GM23338 (cell line): ENCODE data around the gene TWIST2. TPM values are rescaled to one million over a fixed set of nuclear protein-coding genes. Genes with fewer than 3 reads are reported as not detected.

Experiments used
- ATAC-seq: fragments of 200-7000 bp; cut with Tn5 transposase; 3 replicates; pipeline ENCODE4 v1.9.1; 2020
- DNase-seq: peaks from one replicate; pipeline ENCODE4 v3.0.0-alpha.2; 2015; ENCODE audit warnings: low spot score
- H2AFZ ChIP-seq: fragments of 200-600 bp; sonication (generic); 2 replicates; pipeline ENCODE4 v1.8.0; 2016; ENCODE audit warnings: antibody characterized with exemption, mild to moderate bottlenecking, moderate library complexity
- H3F3A ChIP-seq: fragments of 200-600 bp; sonication (generic); replicated peaks from 2 replicates; pipeline ENCODE4 v1.8.0; 2017; ENCODE audit warnings: antibody characterized with exemption, mixed run types, low read depth
- H3K27ac ChIP-seq: fragments of 200-600 bp; sonication (generic); 2 replicates; pipeline ENCODE4 v1.6.1; 2016; ENCODE audit warnings: low read depth
- H3K27me3 ChIP-seq: fragments of 200-600 bp; sonication (generic); 2 replicates; pipeline ENCODE4 v1.8.0; 2016; ENCODE audit warnings: mild to moderate bottlenecking, mixed run types, moderate library complexity; ENCODE audit not compliant: insufficient read depth
- H3K36me3 ChIP-seq: fragments of 200-600 bp; sonication (generic); 2 replicates; pipeline ENCODE4 v1.8.0; 2016; ENCODE audit warnings: mild to moderate bottlenecking; ENCODE audit not compliant: insufficient read depth
- H3K4me1 ChIP-seq: fragments of 200-600 bp; sonication (generic); 2 replicates; pipeline ENCODE4 v1.8.0; 2016; ENCODE audit warnings: mild to moderate bottlenecking, moderate library complexity; ENCODE audit not compliant: insufficient read depth
- H3K4me2 ChIP-seq: fragments of 200-600 bp; sonication (generic); 2 replicates; pipeline ENCODE4 v1.7.1; 2017; ENCODE audit warnings: mixed run types
- H3K4me3 ChIP-seq: fragments of 200-600 bp; sonication (generic); 2 replicates; pipeline ENCODE4 v1.6.1; 2016; ENCODE audit warnings: mixed run types
- H3K79me2 ChIP-seq: fragments of 200-600 bp; sonication (generic); replicated peaks from 2 replicates; pipeline ENCODE4 v1.8.0; 2017; ENCODE audit warnings: mild to moderate bottlenecking; ENCODE audit not compliant: insufficient read depth
- H3K9me2 ChIP-seq: fragments of 200-600 bp; sonication (generic); 2 replicates; pipeline ENCODE4 v1.8.0; 2017; ENCODE audit not compliant: insufficient read depth
- H4K20me1 ChIP-seq: fragments of 200-600 bp; sonication (generic); replicated peaks from 2 replicates; pipeline ENCODE4 v1.8.0; 2017; ENCODE audit warnings: mild to moderate bottlenecking; ENCODE audit not compliant: insufficient read depth
- H3K27ac Mint-ChIP-seq: 2 replicates; pipeline ENCODE4 v1.8.0; 2020; ENCODE audit warnings: inconsistent platforms, mild to moderate bottlenecking, moderate library complexity, mixed read lengths
- H3K27me3 Mint-ChIP-seq: 3 replicates; pipeline ENCODE4 v1.8.0; 2022; ENCODE audit warnings: low read depth, mild to moderate bottlenecking, moderate library complexity, mixed read lengths, inconsistent platforms; ENCODE audit not compliant: insufficient read depth, poor library complexity
- H3K36me3 Mint-ChIP-seq: 3 replicates; pipeline ENCODE4 v1.8.0; 2021; ENCODE audit warnings: low read depth, mild to moderate bottlenecking, inconsistent platforms, moderate library complexity, mixed read lengths
- H3K4me1 Mint-ChIP-seq: 3 replicates; pipeline ENCODE4 v1.8.0; 2020; ENCODE audit warnings: mild to moderate bottlenecking, inconsistent platforms, mixed read lengths
- H3K4me3 Mint-ChIP-seq: 3 replicates; pipeline ENCODE4 v1.8.0; 2021; ENCODE audit warnings: moderate library complexity, mild to moderate bottlenecking, inconsistent platforms, mixed read lengths
- H3K9me3 Mint-ChIP-seq: 3 replicates; pipeline ENCODE4 v1.8.0; 2020; ENCODE audit warnings: moderate library complexity, mild to moderate bottlenecking, inconsistent platforms, mixed read lengths
- CREB1 ChIP-seq: fragments of 250-450 bp; sonication (Bioruptor Pico); IDR thresholded peaks from 2 replicates; pipeline ENCODE4 v1.5.0; 2020; ENCODE audit warnings: low read depth, mild to moderate bottlenecking, moderate library complexity
- CTCF ChIP-seq, 2 experiments: fragments of 200-600 bp in 1 of 2; sonication (generic) in 1 of 2; conservative IDR thresholded peaks; 2 replicates each; pipeline versions ENCODE4 v1.5.1 to v1.6.1; 2016 to 2017; ENCODE audit warnings: antibody characterized with exemption in 2 of 2, low read depth in 2 of 2, mild to moderate bottlenecking in 2 of 2, moderate library complexity in 1 of 2
- ETS1 ChIP-seq: IDR thresholded peaks from 2 replicates; pipeline ENCODE4 v1.6.1; 2016; ENCODE audit warnings: antibody characterized with exemption
- EZH2 ChIP-seq: fragments of 200-600 bp; sonication (generic); IDR thresholded peaks from one replicate; pipeline ENCODE4 v1.8.0; 2017; ENCODE audit warnings: antibody characterized with exemption, mild to moderate bottlenecking, low read depth; ENCODE audit not compliant: unreplicated experiment
- EZH2phosphoT487 ChIP-seq: fragments of 200-600 bp; sonication (generic); IDR thresholded peaks from one replicate; pipeline ENCODE4 v1.8.1; 2018; ENCODE audit warnings: antibody characterized with exemption; ENCODE audit not compliant: unreplicated experiment
- JUNB ChIP-seq: IDR thresholded peaks from one replicate; pipeline ENCODE4 v1.6.1; 2016; ENCODE audit warnings: antibody characterized with exemption; ENCODE audit not compliant: unreplicated experiment
- NANOG ChIP-seq: IDR thresholded peaks from 2 replicates; pipeline ENCODE4 v1.6.1; 2016; ENCODE audit warnings: antibody characterized with exemption, borderline replicate concordance
- POLR2AphosphoS5 ChIP-seq: IDR thresholded peaks from 2 replicates; pipeline ENCODE4 v1.6.1; 2016; ENCODE audit warnings: antibody characterized with exemption, low read depth
- STAT1 ChIP-seq: IDR thresholded peaks from one replicate; pipeline ENCODE4 v1.6.1; 2016; ENCODE audit warnings: antibody characterized with exemption; ENCODE audit not compliant: unreplicated experiment
- ZNF114 ChIP-seq: fragments of 250-450 bp; sonication (Bioruptor Pico); IDR thresholded peaks from 2 replicates; pipeline ENCODE4 v1.5.0; 2020; ENCODE audit warnings: mild to moderate bottlenecking, moderate library complexity
- ZNF331 ChIP-seq: fragments of 250-450 bp; sonication (Bioruptor Pico); IDR thresholded peaks from 2 replicates; pipeline ENCODE4 v1.5.0; 2020; ENCODE audit warnings: low read depth, mild to moderate bottlenecking, moderate library complexity
- polyA plus RNA-seq: library from polyadenylated mRNA; unstranded; fragments of >200 nt; fragmentation: Nextera tagmentation; extraction: Ambion mirVana; gene quantifications from 2 replicates; pipeline ENCODE4 v1.2.1, GENCODE V29; 2016
- total RNA-seq: library from RNA; depleted of rRNA; stranded (reverse); fragments of >200 nt; shearing (Covaris generic); gene quantifications from 2 replicates; pipeline ENCODE4 v1.2.3, GENCODE V29; 2014
- TF ChIP-seq, protein P1 (sequence below): IDR thresholded peaks from one replicate; pipeline ENCODE4 v1.6.1; 2018; ENCODE audit warnings: antibody characterized with exemption; ENCODE audit not compliant: unreplicated experiment
- TF ChIP-seq, protein P2 (sequence below): fragments of 250-450 bp; sonication (Bioruptor Pico); IDR thresholded peaks from 2 replicates; pipeline ENCODE4 v1.5.0; 2020; ENCODE audit warnings: mild to moderate bottlenecking, moderate library complexity

TWIST2 gene
- total and polyA plus RNA-seq, 2 experiments from 2014 or later = 7.0 to 12.5 TPM

DNA sequence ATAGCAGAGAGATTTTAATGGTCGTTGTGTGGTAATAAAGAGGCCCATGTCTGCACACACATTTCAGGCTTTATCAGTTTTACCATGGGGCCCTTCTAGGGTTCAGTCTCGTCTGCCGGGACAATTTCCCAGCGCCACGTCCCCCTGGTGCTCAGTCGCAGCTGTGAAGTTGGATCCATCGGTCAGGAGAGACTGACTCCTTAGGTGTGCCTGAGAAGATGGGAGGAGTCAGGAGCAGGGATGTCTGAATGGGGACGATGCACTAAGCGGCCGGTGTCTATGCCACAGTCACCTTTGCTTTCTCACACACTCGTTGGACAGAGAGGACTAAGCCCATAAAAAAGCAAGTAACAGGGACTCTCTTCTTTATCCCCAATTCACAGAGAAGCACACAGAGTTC lies 71.4 kb downstream of the TWIST2 start:
- Histone ChIP-seq H3K27me3 (no peaks in the 10 kb centered on the region), H3K4me1 (no peaks in the 10 kb centered on the region), H3K79me2 (no peaks in the 10 kb centered on the region), H4K20me1 (no peaks in the 10 kb centered on the region), H3K4me3 (no peak overlapping the region), H3K27ac (no peak overlapping the region), H3F3A (no peaks in the 10 kb centered on the region), H3K36me3 (no peaks in the 10 kb centered on the region), H2AFZ (no peak overlapping the region), H3K4me2 (no peak overlapping the region), H3K9me2 (no peaks in the 10 kb centered on the region)
- DNase-seq (no peak), ATAC-seq (peak; percentile 63; the same call in 2 of the 3 replicates)
- TF ChIP-seq EZH2 (no peak), STAT1 (no peak), CREB1 (no peak), JUNB (no peak), ZNF331 (no peak), NANOG (no peak), ETS1 (no peak), EZH2phosphoT487 (no peak), CTCF (conservative IDR thresholded peaks at IDR 0.05; ENCODE audit: low read depth in 2 of 2) (no peak), POLR2AphosphoS5 (no peak), ZNF114 (CRISPR knock-in tag) (no peak)
- TF ChIP-seq, protein P1, sequence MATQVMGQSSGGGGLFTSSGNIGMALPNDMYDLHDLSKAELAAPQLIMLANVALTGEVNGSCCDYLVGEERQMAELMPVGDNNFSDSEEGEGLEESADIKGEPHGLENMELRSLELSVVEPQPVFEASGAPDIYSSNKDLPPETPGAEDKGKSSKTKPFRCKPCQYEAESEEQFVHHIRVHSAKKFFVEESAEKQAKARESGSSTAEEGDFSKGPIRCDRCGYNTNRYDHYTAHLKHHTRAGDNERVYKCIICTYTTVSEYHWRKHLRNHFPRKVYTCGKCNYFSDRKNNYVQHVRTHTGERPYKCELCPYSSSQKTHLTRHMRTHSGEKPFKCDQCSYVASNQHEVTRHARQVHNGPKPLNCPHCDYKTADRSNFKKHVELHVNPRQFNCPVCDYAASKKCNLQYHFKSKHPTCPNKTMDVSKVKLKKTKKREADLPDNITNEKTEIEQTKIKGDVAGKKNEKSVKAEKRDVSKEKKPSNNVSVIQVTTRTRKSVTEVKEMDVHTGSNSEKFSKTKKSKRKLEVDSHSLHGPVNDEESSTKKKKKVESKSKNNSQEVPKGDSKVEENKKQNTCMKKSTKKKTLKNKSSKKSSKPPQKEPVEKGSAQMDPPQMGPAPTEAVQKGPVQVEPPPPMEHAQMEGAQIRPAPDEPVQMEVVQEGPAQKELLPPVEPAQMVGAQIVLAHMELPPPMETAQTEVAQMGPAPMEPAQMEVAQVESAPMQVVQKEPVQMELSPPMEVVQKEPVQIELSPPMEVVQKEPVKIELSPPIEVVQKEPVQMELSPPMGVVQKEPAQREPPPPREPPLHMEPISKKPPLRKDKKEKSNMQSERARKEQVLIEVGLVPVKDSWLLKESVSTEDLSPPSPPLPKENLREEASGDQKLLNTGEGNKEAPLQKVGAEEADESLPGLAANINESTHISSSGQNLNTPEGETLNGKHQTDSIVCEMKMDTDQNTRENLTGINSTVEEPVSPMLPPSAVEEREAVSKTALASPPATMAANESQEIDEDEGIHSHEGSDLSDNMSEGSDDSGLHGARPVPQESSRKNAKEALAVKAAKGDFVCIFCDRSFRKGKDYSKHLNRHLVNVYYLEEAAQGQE = no peak
- TF ChIP-seq, protein P2, sequence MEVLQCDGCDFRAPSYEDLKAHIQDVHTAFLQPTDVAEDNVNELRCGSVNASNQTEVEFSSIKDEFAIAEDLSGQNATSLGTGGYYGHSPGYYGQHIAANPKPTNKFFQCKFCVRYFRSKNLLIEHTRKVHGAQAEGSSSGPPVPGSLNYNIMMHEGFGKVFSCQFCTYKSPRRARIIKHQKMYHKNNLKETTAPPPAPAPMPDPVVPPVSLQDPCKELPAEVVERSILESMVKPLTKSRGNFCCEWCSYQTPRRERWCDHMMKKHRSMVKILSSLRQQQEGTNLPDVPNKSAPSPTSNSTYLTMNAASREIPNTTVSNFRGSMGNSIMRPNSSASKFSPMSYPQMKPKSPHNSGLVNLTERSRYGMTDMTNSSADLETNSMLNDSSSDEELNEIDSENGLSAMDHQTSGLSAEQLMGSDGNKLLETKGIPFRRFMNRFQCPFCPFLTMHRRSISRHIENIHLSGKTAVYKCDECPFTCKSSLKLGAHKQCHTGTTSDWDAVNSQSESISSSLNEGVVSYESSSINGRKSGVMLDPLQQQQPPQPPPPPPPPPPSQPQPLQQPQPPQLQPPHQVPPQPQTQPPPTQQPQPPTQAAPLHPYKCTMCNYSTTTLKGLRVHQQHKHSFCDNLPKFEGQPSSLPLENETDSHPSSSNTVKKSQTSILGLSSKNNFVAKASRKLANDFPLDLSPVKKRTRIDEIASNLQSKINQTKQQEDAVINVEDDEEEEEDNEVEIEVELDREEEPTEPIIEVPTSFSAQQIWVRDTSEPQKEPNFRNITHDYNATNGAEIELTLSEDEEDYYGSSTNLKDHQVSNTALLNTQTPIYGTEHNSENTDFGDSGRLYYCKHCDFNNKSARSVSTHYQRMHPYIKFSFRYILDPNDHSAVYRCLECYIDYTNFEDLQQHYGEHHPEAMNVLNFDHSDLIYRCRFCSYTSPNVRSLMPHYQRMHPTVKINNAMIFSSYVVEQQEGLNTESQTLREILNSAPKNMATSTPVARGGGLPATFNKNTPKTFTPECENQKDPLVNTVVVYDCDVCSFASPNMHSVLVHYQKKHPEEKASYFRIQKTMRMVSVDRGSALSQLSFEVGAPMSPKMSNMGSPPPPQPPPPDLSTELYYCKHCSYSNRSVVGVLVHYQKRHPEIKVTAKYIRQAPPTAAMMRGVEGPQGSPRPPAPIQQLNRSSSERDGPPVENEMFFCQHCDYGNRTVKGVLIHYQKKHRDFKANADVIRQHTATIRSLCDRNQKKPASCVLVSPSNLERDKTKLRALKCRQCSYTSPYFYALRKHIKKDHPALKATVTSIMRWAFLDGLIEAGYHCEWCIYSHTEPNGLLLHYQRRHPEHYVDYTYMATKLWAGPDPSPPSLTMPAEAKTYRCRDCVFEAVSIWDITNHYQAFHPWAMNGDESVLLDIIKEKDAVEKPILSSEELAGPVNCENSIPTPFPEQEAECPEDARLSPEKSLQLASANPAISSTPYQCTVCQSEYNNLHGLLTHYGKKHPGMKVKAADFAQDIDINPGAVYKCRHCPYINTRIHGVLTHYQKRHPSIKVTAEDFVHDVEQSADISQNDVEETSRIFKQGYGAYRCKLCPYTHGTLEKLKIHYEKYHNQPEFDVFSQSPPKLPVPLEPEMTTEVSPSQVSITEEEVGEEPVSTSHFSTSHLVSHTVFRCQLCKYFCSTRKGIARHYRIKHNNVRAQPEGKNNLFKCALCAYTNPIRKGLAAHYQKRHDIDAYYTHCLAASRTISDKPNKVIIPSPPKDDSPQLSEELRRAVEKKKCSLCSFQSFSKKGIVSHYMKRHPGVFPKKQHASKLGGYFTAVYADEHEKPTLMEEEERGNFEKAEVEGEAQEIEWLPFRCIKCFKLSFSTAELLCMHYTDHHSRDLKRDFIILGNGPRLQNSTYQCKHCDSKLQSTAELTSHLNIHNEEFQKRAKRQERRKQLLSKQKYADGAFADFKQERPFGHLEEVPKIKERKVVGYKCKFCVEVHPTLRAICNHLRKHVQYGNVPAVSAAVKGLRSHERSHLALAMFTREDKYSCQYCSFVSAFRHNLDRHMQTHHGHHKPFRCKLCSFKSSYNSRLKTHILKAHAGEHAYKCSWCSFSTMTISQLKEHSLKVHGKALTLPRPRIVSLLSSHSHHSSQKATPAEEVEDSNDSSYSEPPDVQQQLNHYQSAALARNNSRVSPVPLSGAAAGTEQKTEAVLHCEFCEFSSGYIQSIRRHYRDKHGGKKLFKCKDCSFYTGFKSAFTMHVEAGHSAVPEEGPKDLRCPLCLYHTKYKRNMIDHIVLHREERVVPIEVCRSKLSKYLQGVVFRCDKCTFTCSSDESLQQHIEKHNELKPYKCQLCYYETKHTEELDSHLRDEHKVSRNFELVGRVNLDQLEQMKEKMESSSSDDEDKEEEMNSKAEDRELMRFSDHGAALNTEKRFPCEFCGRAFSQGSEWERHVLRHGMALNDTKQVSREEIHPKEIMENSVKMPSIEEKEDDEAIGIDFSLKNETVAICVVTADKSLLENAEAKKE (CRISPR knock-in tag) = no peak
- Mint-ChIP-seq H3K36me3 (no peaks in the 10 kb centered on the region), H3K27ac (no peak overlapping the region), H3K4me1 (no peaks in the 10 kb centered on the region; the same call in 2 of the 3 replicates), H3K9me3 (no peaks in the 10 kb centered on the region; the same call in 2 of the 3 replicates), H3K4me3 (no peak overlapping the region), H3K27me3 (peaks cover 19% of the 10 kb centered on the region)
